ENCODE results near the gene PPP1R13L. TPM values are rescaled to one million over a fixed set of nuclear protein-coding genes. Genes with fewer than 3 reads are reported as not detected.

The PPP1R13L gene
- total and polyA plus RNA-seq, 2 of the 8 experiments (the other 6 are each of a cell fraction or from before 2014, with no cell fraction given) = 9.1 to 15.3 TPM

GRCh38 chr19:45443462-45444317, 38.8 kb upstream of the PPP1R13L start (continued):
- TF ChIP-seq, protein P1, sequence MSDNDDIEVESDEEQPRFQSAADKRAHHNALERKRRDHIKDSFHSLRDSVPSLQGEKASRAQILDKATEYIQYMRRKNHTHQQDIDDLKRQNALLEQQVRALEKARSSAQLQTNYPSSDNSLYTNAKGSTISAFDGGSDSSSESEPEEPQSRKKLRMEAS (IDR thresholded peaks at IDR 0.05) = peak; percentile 35; the same call in 1 of the 2 replicates
- no peak for TF ChIP-seq GABPA (IDR thresholded peaks at IDR 0.05; ENCODE audit: borderline replicate concordance, insufficient read depth, low read length)
- no peak for TF ChIP-seq CHD2 (IDR thresholded peaks at IDR 0.05; ENCODE audit: low read length)
- TF ChIP-seq, protein P2, sequence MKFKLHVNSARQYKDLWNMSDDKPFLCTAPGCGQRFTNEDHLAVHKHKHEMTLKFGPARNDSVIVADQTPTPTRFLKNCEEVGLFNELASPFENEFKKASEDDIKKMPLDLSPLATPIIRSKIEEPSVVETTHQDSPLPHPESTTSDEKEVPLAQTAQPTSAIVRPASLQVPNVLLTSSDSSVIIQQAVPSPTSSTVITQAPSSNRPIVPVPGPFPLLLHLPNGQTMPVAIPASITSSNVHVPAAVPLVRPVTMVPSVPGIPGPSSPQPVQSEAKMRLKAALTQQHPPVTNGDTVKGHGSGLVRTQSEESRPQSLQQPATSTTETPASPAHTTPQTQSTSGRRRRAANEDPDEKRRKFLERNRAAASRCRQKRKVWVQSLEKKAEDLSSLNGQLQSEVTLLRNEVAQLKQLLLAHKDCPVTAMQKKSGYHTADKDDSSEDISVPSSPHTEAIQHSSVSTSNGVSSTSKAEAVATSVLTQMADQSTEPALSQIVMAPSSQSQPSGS (IDR thresholded peaks at IDR 0.05; ENCODE audit: low read length) = no peak
- TF ChIP-seq TAF7 (optimal IDR thresholded peaks at IDR 0.05; ENCODE audit: borderline replicate concordance, low read depth, low read length) = no peak
- TF ChIP-seq SP2 (IDR thresholded peaks at IDR 0.05; ENCODE audit: low read length) = no peak
- TF ChIP-seq SIN3A (conservative IDR thresholded peaks at IDR 0.05 in 1 of 2, IDR thresholded peaks at IDR 0.05 in 1 of 2; ENCODE audit: low read depth in 1 of 2, low read length in 2 of 2) = no peak
- no peak for TF ChIP-seq CHD1 (IDR thresholded peaks at IDR 0.05; ENCODE audit: low read depth, low read length)
- no peak for TF ChIP-seq RXRA (IDR thresholded peaks at IDR 0.05; ENCODE audit: insufficient read depth, low read depth, low read length)
- TF ChIP-seq NANOG (IDR thresholded peaks at IDR 0.05; ENCODE audit: insufficient read depth, low read depth, low read length, poor library complexity, severe bottlenecking) = no peak
- peak; percentile 68 for TF ChIP-seq KDM4A (IDR thresholded peaks at IDR 0.05; ENCODE audit: low read depth, low read length, severe bottlenecking)
- TF ChIP-seq HDAC2 (IDR thresholded peaks at IDR 0.05; ENCODE audit: borderline replicate concordance in 1 of 2, low read depth in 2 of 2, low read length in 2 of 2) = 0 out of 4 replicates have a peak, but pooled peaks of 1 of the 2 experiments have one; percentile 66
- no peak for TF ChIP-seq BCL11A (IDR thresholded peaks at IDR 0.05; ENCODE audit: low read depth in 2 of 2, low read length in 2 of 2)
- no peak for TF ChIP-seq SRF (IDR thresholded peaks at IDR 0.05; ENCODE audit: low read depth, low read length)
- 0 out of 2 replicates have a peak, but pooled peaks have one; percentile 5 for TF ChIP-seq YY1 (IDR thresholded peaks at IDR 0.05; ENCODE audit: low read depth, low read length)
- TF ChIP-seq PHF8 (conservative IDR thresholded peaks at IDR 0.05; ENCODE audit: low read depth, low read length) = peak; percentile 38; the same call in 1 of the 2 replicates
- no peak for TF ChIP-seq BACH1 (IDR thresholded peaks at IDR 0.05; ENCODE audit: low read length)
- peak; percentile 85 for TF ChIP-seq CEBPB (IDR thresholded peaks at IDR 0.05; ENCODE audit: low read depth, low read length)
- TF ChIP-seq ZNF274 (IDR thresholded peaks at IDR 0.05; ENCODE audit: borderline replicate concordance, extremely low read depth, low read length) = no peak
- no peak for TF ChIP-seq KDM5A (IDR thresholded peaks at IDR 0.05; ENCODE audit: low read length)
- no peak for TF ChIP-seq BRCA1 (IDR thresholded peaks at IDR 0.05; ENCODE audit: low read depth, low read length)
- TF ChIP-seq CBX5 (IDR thresholded peaks at IDR 0.05; ENCODE audit: low read depth, low read length) = no peak
